A673 (cell line): Measurements from ENCODE around the gene CKB. TPM values are rescaled to one million over a fixed set of nuclear protein-coding genes. Genes with fewer than 3 reads are reported as not detected.

Experiments
- BruUV-seq: library from RNA; stranded (reverse); fragments of 400-500 nt; replicated peaks from 2 replicates; lab custom pipeline; 2021; lab: Mats Ljungman, UMichigan
- CTCF ChIA-PET: fragments of 300-600 bp; sonication (Branson Sonifier 250); formaldehyde crosslinking; loops from one replicate; lab custom pipeline; 2022; ENCODE audit warnings: antibody characterized with exemption; lab: Charles Lee
- POLR2A ChIA-PET: fragments of 300-600 bp; sonication (Branson Sonifier 250); formaldehyde crosslinking; loops from one replicate; lab custom pipeline; 2022; ENCODE audit warnings: antibody characterized with exemption; ENCODE audit not compliant: low non-redundant PET; lab: Charles Lee
- DNase-seq: peaks from one replicate; pipeline ENCODE4 v3.0.0-alpha.2; 2015; ENCODE audit warnings: low spot score
- H3K27ac ChIP-seq: fragments of 200-600 bp; sonication (generic); 2 replicates; pipeline ENCODE4 v1.5.1; 2016; ENCODE audit warnings: mixed run types, low read depth, mild to moderate bottlenecking, mixed read lengths, antibody characterized with exemption, low read length; ENCODE audit not compliant: poor library complexity, severe bottlenecking
- H3K27me3 ChIP-seq: fragments of 200-600 bp; sonication (generic); replicated peaks from 2 replicates; pipeline ENCODE4 v1.6.1; 2017; ENCODE audit warnings: mixed run types, low read depth, mild to moderate bottlenecking, mixed read lengths, antibody characterized with exemption, low read length; ENCODE audit not compliant: insufficient read depth, poor library complexity
- H3K36me3 ChIP-seq: fragments of 200-600 bp; sonication (generic); 2 replicates; pipeline ENCODE4 v1.6.1; 2016; ENCODE audit warnings: mixed run types, mild to moderate bottlenecking, mixed read lengths, antibody characterized with exemption, low read length; ENCODE audit not compliant: insufficient read depth, poor library complexity, severe bottlenecking
- H3K4me1 ChIP-seq: fragments of 200-600 bp; sonication (generic); 2 replicates; pipeline ENCODE4 v1.6.1; 2017; ENCODE audit warnings: mixed run types, mild to moderate bottlenecking, mixed read lengths, antibody characterized with exemption, low read length; ENCODE audit not compliant: insufficient read depth, poor library complexity, severe bottlenecking
- H3K4me3 ChIP-seq: fragments of 200-600 bp; sonication (generic); 2 replicates; pipeline ENCODE4 v1.5.1; 2016; ENCODE audit warnings: low read depth, mixed run types, mild to moderate bottlenecking, mixed read lengths, low read length; ENCODE audit not compliant: poor library complexity, severe bottlenecking
- H3K9me3 ChIP-seq: fragments of 200-600 bp; sonication (generic); 2 replicates; pipeline ENCODE4 v1.6.1; 2016; ENCODE audit warnings: mixed run types, low read depth, mild to moderate bottlenecking, mixed read lengths, antibody characterized with exemption, low read length; ENCODE audit not compliant: poor library complexity, severe bottlenecking
- EZH2 ChIP-seq: fragments of 200-600 bp; sonication (generic); IDR thresholded peaks from 2 replicates; pipeline ENCODE4 v1.6.1; 2017; ENCODE audit warnings: borderline replicate concordance, low read depth, mild to moderate bottlenecking, mixed read lengths, antibody characterized with exemption, low read length; ENCODE audit not compliant: poor library complexity, severe bottlenecking
- intact Hi-C: fragments of 100-400 bp; cut with micrococcal nuclease; formaldehyde crosslinking; loops from one replicate; pipeline ENCODE4 v1.10.0; 2022; ENCODE audit not compliant: unreplicated experiment
- total RNA-seq: library from RNA; stranded (reverse); gene quantifications from 2 replicates; pipeline ENCODE4 v1.2.3, GENCODE V29; 2021
- TF ChIP-seq, protein P1 (sequence below): fragments of 300-800, 200-600 bp; sonication (generic); conservative IDR thresholded peaks from 2 replicates; pipeline ENCODE4 v1.5.1; 2017; ENCODE audit warnings: low read depth, mild to moderate bottlenecking, antibody characterized with exemption, low read length, moderate library complexity, mixed read lengths

CKB gene
- total RNA-seq, 1 experiment from 2014 or later = 118 TPM

DNA sequence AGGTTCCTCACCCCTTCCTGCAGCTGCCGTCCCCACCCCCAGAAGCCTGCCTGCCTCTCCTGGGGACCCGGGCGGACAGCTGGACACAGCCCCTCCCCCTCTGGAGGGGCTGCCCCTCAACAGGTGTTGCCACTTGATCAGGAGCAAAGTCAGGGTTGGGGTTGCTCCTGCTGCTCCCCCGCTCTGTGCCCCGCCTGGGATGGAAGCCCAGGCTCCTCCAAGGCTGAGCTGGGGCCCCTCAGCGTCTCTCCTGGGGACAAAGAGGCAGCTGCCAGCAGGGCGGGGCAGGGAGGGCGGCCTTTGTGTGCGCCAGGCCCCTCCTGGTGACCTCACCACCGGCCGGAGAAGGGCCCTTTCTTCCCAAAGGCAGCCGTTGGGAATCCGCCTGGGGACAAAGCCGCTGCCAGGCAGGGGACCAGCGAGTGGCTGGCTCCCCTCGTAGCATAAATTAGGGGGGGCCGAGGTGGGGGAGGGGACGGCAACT, 20.0 kb upstream of the CKB start:
- Histone ChIP-seq H3K4me3 (no peak overlapping the region), H3K36me3 (no peaks in the 10 kb centered on the region), H3K4me1 (peaks cover 40% of the 10 kb centered on the region), H3K9me3 (no peaks in the 10 kb centered on the region), H3K27me3 (no peaks in the 10 kb centered on the region), H3K27ac (peak overlapping the region; percentile 59)
- intact Hi-C loops = loop anchor here (5.0 kb wide), 1 partner anchor 465 kb away; no protein-coding TSS in a partner anchor
- TF ChIP-seq EZH2 = no peak
- TF ChIP-seq, protein P1, sequence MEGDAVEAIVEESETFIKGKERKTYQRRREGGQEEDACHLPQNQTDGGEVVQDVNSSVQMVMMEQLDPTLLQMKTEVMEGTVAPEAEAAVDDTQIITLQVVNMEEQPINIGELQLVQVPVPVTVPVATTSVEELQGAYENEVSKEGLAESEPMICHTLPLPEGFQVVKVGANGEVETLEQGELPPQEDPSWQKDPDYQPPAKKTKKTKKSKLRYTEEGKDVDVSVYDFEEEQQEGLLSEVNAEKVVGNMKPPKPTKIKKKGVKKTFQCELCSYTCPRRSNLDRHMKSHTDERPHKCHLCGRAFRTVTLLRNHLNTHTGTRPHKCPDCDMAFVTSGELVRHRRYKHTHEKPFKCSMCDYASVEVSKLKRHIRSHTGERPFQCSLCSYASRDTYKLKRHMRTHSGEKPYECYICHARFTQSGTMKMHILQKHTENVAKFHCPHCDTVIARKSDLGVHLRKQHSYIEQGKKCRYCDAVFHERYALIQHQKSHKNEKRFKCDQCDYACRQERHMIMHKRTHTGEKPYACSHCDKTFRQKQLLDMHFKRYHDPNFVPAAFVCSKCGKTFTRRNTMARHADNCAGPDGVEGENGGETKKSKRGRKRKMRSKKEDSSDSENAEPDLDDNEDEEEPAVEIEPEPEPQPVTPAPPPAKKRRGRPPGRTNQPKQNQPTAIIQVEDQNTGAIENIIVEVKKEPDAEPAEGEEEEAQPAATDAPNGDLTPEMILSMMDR = no peak
- no TSS peak for BruUV-seq
- ChIA-PET POLR2A (no interaction called here), CTCF (no interaction called here)
- DNase-seq = no peak

DNA sequence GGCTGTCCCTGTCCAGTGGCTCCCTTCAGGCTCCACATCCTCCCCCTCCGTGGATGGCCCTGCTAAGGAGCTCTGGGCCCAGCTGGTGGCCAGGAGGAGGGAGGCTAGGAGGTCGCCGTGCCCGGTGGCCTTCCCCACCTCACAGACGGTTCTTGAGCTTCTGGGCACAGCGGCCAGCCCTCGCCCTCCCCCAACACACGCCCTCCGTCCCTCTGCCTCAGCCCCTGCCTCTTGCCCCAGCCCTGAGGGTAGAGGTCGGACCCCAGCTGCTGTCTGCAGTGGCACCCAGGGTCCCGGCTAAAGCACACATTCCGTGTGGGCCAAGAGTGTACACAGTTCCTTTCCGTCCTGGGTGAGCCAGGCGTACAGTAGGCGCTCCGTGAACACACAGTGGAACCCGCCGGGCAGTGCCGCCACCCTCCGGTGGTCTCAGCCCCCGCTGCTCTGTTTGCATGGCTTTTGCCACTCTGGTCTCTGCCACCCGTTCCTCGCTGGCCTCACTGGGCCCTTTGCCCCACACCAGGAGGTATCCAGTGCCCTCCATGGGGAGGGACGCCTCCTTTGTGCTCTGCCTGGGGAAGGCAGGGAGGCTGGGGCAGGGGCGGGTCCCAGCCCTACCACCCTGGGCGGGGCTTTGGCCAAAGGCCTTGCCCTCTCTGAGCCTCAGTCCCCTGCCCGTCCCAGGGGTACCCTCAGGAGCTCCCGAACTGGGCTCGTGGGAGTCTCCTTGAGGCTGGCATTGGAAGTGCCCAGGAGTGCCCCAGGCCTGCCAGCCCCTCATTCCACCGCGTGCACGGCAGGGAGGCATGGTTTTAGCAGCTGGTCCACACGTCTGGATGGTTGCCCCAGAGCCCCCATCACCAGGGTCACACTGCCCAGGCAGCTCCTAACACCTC, 19.3 kb upstream of the CKB start:
- no peaks in the 10 kb centered on the region for H3K27me3 ChIP-seq
- no peaks in the 10 kb centered on the region for H3K36me3 ChIP-seq
- H3K4me1 ChIP-seq = peaks cover 40% of the 10 kb centered on the region
- no peaks in the 10 kb centered on the region for H3K9me3 ChIP-seq
- no peak for DNase-seq
- TF ChIP-seq EZH2 = no peak
- TF ChIP-seq, protein P1 = no peak
- CTCF ChIA-PET = no interaction called here
- H3K27ac ChIP-seq = peak overlapping the region; percentile 59
- no TSS peak for BruUV-seq
- POLR2A ChIA-PET = no interaction called here
- no peak overlapping the region for H3K4me3 ChIP-seq
- intact Hi-C loops = loop anchor here (5.0 kb wide), 1 partner anchor 465 kb away; no protein-coding TSS in a partner anchor

DNA sequence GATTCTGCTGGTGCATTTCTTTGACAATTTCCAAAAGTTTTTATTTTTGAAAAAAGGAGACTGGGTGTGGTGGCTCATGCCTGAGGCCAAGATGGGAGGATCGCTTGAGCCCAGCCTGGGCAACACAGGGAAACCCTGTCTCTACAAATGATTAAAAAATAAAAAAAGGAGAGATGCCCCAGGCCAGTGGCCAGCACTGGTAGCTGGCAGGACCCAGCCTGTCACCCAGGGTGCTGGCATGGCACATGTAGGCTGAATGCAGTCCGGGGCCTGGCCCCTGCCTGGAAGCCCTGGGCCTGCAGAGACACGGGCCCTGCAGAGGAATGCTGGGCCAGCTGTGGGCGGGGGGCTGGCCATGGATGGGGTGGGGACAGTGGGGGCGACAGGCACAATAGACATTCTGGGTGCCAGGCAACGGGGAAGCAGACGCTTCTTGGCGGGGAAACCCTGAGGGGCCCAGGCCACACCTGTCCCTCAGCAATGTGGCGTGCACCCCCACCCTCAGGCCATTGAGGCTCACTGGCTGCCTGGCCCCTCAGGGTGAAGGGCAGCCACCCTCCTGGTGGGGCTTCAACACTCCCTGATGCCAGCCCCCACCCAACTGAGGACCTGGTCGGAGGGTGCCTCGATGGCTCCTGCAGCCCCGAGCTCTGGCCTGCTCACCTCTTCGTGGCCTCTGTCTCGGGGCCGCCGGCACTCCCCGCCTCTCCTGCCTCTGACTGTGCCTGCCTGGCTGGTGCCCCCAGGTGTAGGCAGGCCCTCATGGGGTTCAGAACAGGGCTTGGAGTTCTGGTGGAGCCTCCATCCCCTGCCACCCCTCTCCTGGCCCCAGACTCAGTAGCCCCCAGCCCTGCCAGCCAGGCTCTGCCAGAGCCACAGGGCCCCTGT, 18.4 kb upstream of the CKB start:
- H3K9me3 ChIP-seq = no peaks in the 10 kb centered on the region
- H3K4me3 ChIP-seq = no peak overlapping the region
- POLR2A ChIA-PET = no interaction called here
- CTCF ChIA-PET = no interaction called here
- intact Hi-C loops = loop anchor here (5.0 kb wide), 1 partner anchor 464 kb away; no protein-coding TSS in a partner anchor
- no peak for DNase-seq
- no TSS peak for BruUV-seq
- H3K36me3 ChIP-seq = no peaks in the 10 kb centered on the region
- TF ChIP-seq, protein P1 = no peak
- no peak for TF ChIP-seq EZH2
- peaks cover 40% of the 10 kb centered on the region for H3K4me1 ChIP-seq
- H3K27me3 ChIP-seq = no peaks in the 10 kb centered on the region
- no peak overlapping the region for H3K27ac ChIP-seq
